OCI-LY3 (cell line): Measurements from ENCODE around the gene CA10.

ENCODE experiments used
- H2AFZ ChIP-seq: fragments of 200-600, 300-600 bp; shearing (Covaris generic); 2 replicates; pipeline ENCODE4 v1.6.0; 2014; ENCODE audit warnings: antibody characterized with exemption, low read depth, low read length
- H3K27ac ChIP-seq: fragments of 200-600, 300-600 bp; sonication (generic); 2 replicates; pipeline ENCODE4 v1.5.1; 2014; ENCODE audit warnings: mild to moderate bottlenecking, low read length, moderate library complexity, mixed read lengths
- H3K27me3 ChIP-seq: fragments of 200-600, 300-600 bp; sonication (generic); 2 replicates; pipeline ENCODE4 v1.6.1; 2014; ENCODE audit warnings: low read depth, low read length, mixed read lengths
- H3K36me3 ChIP-seq: fragments of 200-600, 300-600 bp; sonication (generic); replicated peaks from 2 replicates; pipeline ENCODE3; 2014; ENCODE audit warnings: low read depth, low read length, mixed read lengths
- H3K4me1 ChIP-seq: fragments of 300-600, 200-600 bp; sonication (generic); 2 replicates; pipeline ENCODE4 v1.6.1; 2014; ENCODE audit warnings: low read length, mixed read lengths
- H3K4me2 ChIP-seq: fragments of 200-600, 300-600 bp; sonication (generic); 2 replicates; pipeline ENCODE4 v1.6.1; 2014; ENCODE audit warnings: low read length, mixed read lengths
- H3K4me3 ChIP-seq: fragments of 300-600, 200-600 bp; sonication (generic); 2 replicates; pipeline ENCODE4 v1.5.1; 2014; ENCODE audit warnings: antibody characterized with exemption, mild to moderate bottlenecking, low read length, moderate library complexity
- H3K79me2 ChIP-seq: fragments of 300-600, 200-600 bp; shearing (Covaris generic); 2 replicates; pipeline ENCODE4 v1.6.1; 2014; ENCODE audit warnings: mild to moderate bottlenecking, low read length, mixed read lengths
- H3K9ac ChIP-seq: fragments of 300-600, 200-600 bp; shearing (Covaris generic); 2 replicates; pipeline ENCODE4 v1.6.0; 2014; ENCODE audit warnings: mild to moderate bottlenecking, low read length, moderate library complexity
- H3K9me3 ChIP-seq: fragments of 200-600, 300-600 bp; shearing (Covaris generic); 2 replicates; pipeline ENCODE4 v1.6.1; 2014; ENCODE audit warnings: low read length, mixed read lengths; ENCODE audit not compliant: insufficient read depth
- H4K20me1 ChIP-seq: fragments of 200-600, 300-600 bp; sonication (generic); 2 replicates; pipeline ENCODE4 v1.6.1; 2016; ENCODE audit warnings: low read length, mixed read lengths; ENCODE audit not compliant: insufficient read depth
- CTCF ChIP-seq: fragments of 200-600, 300-600 bp; sonication (generic); IDR thresholded peaks from 2 replicates; pipeline ENCODE4 v1.5.1; 2014; ENCODE audit warnings: antibody characterized with exemption, low read length, low read depth
- EZH2phosphoT487 ChIP-seq: fragments of 200-600 bp; shearing (Covaris generic); IDR thresholded peaks from 2 replicates; pipeline ENCODE4 v1.6.1; 2018; ENCODE audit warnings: antibody characterized with exemption, mixed run types, low read depth

The CA10 gene

GRCh38 chr17:51869387-51869786 is 289.1 kb downstream of the CA10 start:
- H4K20me1 ChIP-seq = peaks cover 12% of the 10 kb centered on the region; the same call in 1 of the 2 replicates
- H2AFZ ChIP-seq = no peak overlapping the region
- H3K9me3 ChIP-seq = no peaks in the 10 kb centered on the region
- TF ChIP-seq EZH2phosphoT487 (no peak), CTCF (no peak)
- no peak overlapping the region for H3K27ac ChIP-seq
- no peaks in the 10 kb centered on the region for H3K79me2 ChIP-seq
- H3K9ac ChIP-seq = no peak overlapping the region
- no peak overlapping the region for H3K4me3 ChIP-seq
- H3K4me2 ChIP-seq = no peak overlapping the region
- H3K36me3 ChIP-seq = no peaks in the 10 kb centered on the region
- H3K27me3 ChIP-seq = peaks cover 3% of the 10 kb centered on the region; the same call in 1 of the 2 replicates
- H3K4me1 ChIP-seq = peaks cover 7% of the 10 kb centered on the region

DNA sequence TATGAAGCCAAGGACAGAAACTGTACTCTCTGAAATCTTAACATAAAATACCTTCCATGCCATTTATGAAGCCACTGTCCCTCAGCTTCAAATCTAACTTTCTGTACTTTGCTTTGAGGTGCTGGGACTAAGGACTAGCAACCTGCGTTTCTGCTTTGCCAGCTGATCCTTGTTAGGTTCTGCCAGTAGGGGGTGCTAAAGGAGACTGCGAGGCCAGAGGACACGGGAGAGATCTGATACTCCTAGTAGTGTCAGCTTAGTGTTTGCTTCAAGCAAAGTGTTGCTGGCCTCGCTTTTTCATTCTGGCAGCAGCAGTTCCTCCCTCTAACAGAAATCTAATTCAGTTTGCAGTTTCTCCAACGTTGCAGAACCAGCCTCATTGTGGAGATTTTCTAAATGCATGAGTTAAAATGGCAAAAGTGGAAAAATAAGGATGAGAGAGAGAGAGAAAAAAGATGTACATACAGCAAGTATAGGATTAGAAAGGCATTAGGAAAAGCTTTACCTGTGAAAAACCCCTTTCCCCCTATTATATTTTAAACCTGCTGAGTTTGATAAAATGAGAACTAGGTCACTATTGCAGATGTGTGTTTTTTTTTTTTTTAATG is 297.5 kb downstream of the CA10 start:
- no peak overlapping the region for H2AFZ ChIP-seq
- TF ChIP-seq EZH2phosphoT487 (no peak), CTCF (peak; percentile 84)
- H3K27me3 ChIP-seq = peaks cover 23% of the 10 kb centered on the region
- no peak overlapping the region for H3K4me2 ChIP-seq
- H3K9me3 ChIP-seq = peaks cover 12% of the 10 kb centered on the region; the same call in 1 of the 2 replicates
- H3K9ac ChIP-seq = no peak overlapping the region
- no peaks in the 10 kb centered on the region for H3K36me3 ChIP-seq
- H4K20me1 ChIP-seq = peaks cover 4% of the 10 kb centered on the region; the same call in 1 of the 2 replicates
- H3K27ac ChIP-seq = no peak overlapping the region
- no peaks in the 10 kb centered on the region for H3K79me2 ChIP-seq
- H3K4me1 ChIP-seq = peaks cover 27% of the 10 kb centered on the region
- H3K4me3 ChIP-seq = no peak overlapping the region

DNA sequence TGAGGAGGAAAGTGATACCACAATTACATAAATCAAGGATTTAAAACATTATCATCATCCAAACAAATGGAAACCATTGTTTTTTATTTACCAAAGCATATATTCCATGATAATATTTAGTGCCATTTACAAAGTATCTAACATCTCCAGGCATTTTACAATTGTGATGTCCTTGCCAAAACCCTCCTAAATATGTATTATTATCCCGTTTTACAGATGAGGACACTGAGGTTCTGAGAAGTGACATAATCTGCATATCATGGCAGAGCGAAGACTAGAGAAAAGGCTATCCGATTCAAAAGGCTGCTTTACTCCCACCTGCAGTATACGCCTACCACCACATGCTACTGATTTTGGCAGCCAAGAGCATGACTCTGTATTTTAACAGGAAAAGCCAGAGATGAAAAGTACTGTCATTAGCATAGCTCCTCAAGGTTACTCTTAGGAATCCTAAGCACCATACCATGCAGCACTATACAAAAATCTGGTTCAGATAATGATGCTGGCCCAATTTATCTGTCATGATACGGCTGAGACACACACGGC is 301.4 kb downstream of the CA10 start:
- Histone ChIP-seq H3K4me3 (no peak overlapping the region), H3K36me3 (no peaks in the 10 kb centered on the region), H3K9me3 (no peaks in the 10 kb centered on the region), H3K9ac (no peak overlapping the region), H3K4me1 (peaks cover 15% of the 10 kb centered on the region), H2AFZ (no peak overlapping the region), H3K27ac (no peak overlapping the region), H3K79me2 (no peaks in the 10 kb centered on the region), H3K27me3 (peaks cover 15% of the 10 kb centered on the region), H3K4me2 (no peak overlapping the region), H4K20me1 (no peaks in the 10 kb centered on the region)
- no peak for TF ChIP-seq EZH2phosphoT487
- no peak for TF ChIP-seq CTCF

DNA sequence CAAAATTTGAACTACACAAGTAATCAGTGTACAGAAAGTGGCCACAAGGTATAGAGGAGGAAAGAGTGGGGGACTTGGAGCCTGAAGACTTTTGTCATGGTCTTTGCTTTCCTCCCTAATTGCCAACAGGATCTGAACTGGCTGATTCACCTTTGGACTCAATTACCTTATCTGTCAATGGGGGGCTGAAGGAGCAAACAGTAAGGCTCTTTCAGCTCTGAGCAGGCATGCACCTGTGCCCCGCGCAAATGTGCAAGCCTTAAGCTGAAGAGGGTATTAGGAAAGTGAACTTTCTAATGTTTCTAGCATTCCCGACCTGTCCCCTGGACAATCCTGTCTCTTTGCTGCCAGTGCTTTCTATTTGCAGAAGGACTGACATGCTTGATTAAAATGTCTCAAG is 302.7 kb downstream of the CA10 start:
- H3K4me2 ChIP-seq = no peak overlapping the region
- H3K27ac ChIP-seq = no peak overlapping the region
- no peaks in the 10 kb centered on the region for H3K36me3 ChIP-seq
- no peaks in the 10 kb centered on the region for H3K79me2 ChIP-seq
- no peaks in the 10 kb centered on the region for H4K20me1 ChIP-seq
- H3K4me3 ChIP-seq = no peak overlapping the region
- no peak overlapping the region for H2AFZ ChIP-seq
- peaks cover 11% of the 10 kb centered on the region for H3K27me3 ChIP-seq
- H3K9ac ChIP-seq = no peak overlapping the region
- no peak for TF ChIP-seq CTCF
- H3K4me1 ChIP-seq = peaks cover 15% of the 10 kb centered on the region
- H3K9me3 ChIP-seq = no peaks in the 10 kb centered on the region
